ENCODE measurements around the gene FAM186B.

FAM186B gene

DNA sequence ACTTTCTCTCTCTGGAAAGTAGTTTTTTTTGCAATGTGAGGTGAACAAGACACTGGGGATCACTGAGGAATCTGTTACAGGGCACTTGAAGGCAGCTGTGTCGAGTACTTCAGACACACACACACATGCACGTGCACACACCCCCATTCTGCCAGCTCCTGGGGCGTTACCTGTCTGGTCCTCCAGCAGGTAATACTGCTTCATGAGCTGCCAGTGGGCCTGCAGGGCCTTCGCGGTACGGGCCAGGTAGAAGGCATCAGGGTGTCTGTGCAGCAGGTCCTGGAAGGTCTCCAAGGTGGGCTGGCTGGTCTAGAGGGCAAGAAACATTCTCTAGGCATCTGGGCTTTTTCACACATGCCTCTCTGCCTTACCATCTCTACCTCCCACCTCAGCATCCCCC, 42.6 kb downstream of the FAM186B start:
- TF ChIP-seq, protein P1, sequence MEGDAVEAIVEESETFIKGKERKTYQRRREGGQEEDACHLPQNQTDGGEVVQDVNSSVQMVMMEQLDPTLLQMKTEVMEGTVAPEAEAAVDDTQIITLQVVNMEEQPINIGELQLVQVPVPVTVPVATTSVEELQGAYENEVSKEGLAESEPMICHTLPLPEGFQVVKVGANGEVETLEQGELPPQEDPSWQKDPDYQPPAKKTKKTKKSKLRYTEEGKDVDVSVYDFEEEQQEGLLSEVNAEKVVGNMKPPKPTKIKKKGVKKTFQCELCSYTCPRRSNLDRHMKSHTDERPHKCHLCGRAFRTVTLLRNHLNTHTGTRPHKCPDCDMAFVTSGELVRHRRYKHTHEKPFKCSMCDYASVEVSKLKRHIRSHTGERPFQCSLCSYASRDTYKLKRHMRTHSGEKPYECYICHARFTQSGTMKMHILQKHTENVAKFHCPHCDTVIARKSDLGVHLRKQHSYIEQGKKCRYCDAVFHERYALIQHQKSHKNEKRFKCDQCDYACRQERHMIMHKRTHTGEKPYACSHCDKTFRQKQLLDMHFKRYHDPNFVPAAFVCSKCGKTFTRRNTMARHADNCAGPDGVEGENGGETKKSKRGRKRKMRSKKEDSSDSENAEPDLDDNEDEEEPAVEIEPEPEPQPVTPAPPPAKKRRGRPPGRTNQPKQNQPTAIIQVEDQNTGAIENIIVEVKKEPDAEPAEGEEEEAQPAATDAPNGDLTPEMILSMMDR (IDR thresholded peaks at IDR 0.05; ENCODE audit: low read depth, low read length, missing control alignments), result no peak
- DNase-seq (ENCODE audit: extremely low read depth, low read depth), result no peak
- H3K4me3 ChIP-seq (replicated peaks; ENCODE audit: low read depth, low read length), result no peak overlapping the region

DNA sequence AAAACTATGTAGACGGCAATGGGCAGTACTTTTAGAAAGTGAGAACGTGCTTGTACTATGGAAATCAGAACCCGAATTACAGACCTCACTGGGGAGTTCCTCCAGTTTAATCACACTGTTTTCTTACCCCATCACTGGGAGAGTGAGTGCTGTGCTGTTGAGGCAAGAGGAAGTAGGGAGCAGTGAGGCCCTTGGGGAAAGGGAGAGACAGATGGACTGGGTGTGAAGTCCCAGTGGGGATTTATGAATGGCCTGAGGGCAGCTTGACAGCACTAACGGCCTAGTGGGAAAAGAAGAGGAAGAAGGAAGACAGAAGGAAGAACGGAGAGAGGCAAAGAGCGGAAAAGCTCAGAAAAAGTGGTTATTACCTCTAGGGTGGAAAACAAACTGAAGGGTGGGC, 43.2 kb downstream of the FAM186B start:
- H3K4me3 ChIP-seq (replicated peaks; ENCODE audit: low read depth, low read length), result no peak overlapping the region
- DNase-seq (ENCODE audit: extremely low read depth, low read depth), result no peak
- TF ChIP-seq, protein P1 (IDR thresholded peaks at IDR 0.05; ENCODE audit: low read depth, low read length, missing control alignments), result no peak

DNA sequence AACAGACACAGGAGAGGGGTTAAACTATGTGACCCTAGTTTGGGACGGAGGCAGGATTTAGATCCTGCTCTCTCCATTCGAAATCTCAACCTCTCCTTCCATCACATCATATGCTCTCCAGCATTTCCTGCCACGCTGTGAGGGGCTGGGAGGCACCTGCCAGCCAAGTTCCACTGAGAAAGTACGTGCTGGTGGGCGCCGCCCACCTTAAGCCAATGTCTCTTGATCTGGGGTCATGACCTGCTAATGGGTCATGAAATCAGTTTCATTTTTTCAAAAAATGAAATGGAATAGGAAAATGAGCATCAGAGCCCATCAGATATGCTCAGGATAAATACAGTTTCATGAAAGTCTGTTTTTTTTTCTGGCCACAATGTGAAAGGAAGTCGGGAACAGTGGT, 44.7 kb downstream of the FAM186B start:
- no peak overlapping the region for H3K4me3 ChIP-seq (replicated peaks; ENCODE audit: low read depth, low read length)
- TF ChIP-seq, protein P1 (IDR thresholded peaks at IDR 0.05; ENCODE audit: low read depth, low read length, missing control alignments), result no peak
- no peak for DNase-seq (ENCODE audit: extremely low read depth, low read depth)

DNA sequence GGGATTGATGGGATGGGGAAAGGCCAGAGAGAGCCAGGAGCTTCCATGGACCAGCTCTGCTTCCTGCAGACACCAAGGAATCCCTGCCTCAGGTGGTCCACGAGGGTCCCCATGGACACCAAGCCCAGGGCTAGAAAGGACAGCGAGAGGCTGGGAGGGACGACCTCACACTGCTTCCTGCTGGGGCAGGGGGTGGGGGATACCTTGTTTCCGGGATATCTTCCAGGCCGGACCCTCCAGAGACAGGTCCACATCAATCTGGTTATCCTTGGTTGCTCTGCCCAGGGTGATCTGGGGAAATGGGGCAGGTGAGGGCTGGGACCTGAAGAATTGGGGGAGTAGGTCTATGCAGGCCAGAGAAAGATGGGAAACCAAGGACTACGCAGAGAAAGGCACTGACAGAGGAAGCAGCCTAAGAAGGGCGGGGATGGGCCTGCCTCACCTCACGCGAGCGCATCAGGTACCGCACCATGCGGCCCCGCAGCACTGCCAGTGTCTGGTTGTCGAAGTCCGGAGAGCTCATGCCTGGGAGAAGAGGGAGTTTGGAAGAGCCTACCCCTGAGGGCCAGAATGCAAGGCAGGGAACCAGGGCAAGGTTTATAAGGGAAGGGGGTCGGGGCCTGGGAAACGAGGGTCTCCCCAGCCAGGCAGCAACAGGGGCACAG, 46.3 kb downstream of the FAM186B start:
- TF ChIP-seq, protein P1 (IDR thresholded peaks at IDR 0.05; ENCODE audit: low read depth, low read length, missing control alignments), result no peak
- H3K4me3 ChIP-seq (replicated peaks; ENCODE audit: low read depth, low read length), result no peak overlapping the region
- DNase-seq (ENCODE audit: extremely low read depth, low read depth), result no peak

DNA sequence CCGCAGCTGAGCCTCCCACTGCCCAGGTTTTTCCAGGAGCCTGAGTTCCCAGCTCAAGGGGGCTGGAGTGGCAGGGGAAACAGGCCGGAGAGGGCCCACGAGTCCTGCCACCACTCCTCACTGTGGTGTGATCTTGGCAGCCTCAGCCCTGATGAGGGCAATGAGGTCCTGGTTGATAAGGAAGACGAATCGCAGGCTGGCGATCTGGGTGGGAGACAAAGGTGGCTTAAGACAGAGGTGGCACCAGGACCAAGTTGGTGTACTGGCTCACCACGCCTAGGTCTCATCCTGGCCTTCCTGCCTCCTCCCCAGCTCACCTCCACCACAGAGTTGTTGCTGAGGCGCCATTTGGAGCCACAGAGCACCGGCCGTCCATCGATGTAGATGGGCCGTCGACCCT, 46.9 kb downstream of the FAM186B start:
- TF ChIP-seq, protein P1 (IDR thresholded peaks at IDR 0.05; ENCODE audit: low read depth, low read length, missing control alignments), result no peak
- H3K4me3 ChIP-seq (replicated peaks; ENCODE audit: low read depth, low read length), result no peak overlapping the region
- no peak for DNase-seq (ENCODE audit: extremely low read depth, low read depth)

DNA sequence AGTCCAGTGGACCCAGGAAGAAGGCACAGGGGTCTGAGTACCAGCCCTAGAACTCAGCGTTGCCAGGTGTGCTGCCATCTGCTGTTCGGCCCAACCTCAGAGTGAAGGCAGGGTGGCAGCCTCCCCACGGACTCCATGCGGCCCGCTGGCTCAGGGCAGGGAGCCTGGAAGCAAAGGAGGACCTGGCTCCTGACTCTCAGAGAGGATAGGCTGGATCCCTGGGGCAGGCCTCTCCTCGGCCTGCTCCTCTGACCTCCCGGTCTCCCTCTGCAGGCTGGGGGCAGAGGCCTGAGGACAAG, 47.6 kb downstream of the FAM186B start:
- no peak for DNase-seq (ENCODE audit: extremely low read depth, low read depth)
- TF ChIP-seq, protein P1 (IDR thresholded peaks at IDR 0.05; ENCODE audit: low read depth, low read length, missing control alignments), result peak; percentile 24
- no peak overlapping the region for H3K4me3 ChIP-seq (replicated peaks; ENCODE audit: low read depth, low read length)

Data from HFF-Myc (cell line).